GM19239 (cell line): Measurements from ENCODE around the gene DEUP1.
"Not testable (repeated sequence)": the region's sequence is repeated elsewhere in the genome, so short reads cannot be mapped to it uniquely, and the experiment has no call there.

Source experiments
- DNase-seq: peaks from one replicate; pipeline ENCODE4 v3.0.0; 2011; ENCODE audit warnings: low spot score; ENCODE audit not compliant: insufficient read length
- FAIRE-seq: peaks from 2 replicates; lab custom pipeline; 2011; peaks lifted over from hg19 to GRCh38; lab: Jason Lieb, UNC

DEUP1 gene, protein sequence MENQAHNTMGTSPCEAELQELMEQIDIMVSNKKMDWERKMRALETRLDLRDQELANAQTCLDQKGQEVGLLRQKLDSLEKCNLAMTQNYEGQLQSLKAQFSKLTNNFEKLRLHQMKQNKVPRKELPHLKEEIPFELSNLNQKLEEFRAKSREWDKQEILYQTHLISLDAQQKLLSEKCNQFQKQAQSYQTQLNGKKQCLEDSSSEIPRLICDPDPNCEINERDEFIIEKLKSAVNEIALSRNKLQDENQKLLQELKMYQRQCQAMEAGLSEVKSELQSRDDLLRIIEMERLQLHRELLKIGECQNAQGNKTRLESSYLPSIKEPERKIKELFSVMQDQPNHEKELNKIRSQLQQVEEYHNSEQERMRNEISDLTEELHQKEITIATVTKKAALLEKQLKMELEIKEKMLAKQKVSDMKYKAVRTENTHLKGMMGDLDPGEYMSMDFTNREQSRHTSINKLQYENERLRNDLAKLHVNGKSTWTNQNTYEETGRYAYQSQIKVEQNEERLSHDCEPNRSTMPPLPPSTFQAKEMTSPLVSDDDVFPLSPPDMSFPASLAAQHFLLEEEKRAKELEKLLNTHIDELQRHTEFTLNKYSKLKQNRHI

DNA sequence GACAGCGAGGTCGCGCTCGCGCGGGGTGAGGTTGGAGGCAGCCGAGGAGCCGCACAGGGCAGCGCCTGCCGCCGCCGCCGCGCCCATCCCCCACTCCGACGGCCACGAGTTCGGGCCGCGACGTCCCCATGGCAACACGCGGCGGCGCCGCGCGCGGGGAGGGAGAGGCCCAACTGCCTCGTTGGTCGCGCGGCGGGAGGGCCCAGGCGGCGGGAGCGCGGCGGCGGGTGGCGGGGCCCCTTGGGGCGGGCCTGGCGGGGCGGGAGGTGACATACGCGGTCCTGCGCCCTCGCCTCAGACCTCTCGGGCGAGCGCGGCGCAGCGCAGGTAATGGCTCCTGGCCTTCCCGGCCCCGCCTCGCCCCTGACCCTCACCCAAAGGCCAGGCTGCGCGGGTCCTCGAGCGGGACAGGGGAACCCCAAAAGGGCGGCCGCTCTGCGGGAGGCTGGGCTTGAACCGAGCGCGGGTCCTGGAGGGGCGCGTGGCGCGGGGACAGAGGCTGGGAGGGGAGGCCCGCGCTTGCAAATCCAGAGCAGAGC lies at the start of gene DEUP1:
Gene DEUP1 (plus strand): TSS at position 297 of the 539 bp plus-strand sequence. CDS start 1,518 bp downstream, outside the sequence.
- no peak for DNase-seq

DNA sequence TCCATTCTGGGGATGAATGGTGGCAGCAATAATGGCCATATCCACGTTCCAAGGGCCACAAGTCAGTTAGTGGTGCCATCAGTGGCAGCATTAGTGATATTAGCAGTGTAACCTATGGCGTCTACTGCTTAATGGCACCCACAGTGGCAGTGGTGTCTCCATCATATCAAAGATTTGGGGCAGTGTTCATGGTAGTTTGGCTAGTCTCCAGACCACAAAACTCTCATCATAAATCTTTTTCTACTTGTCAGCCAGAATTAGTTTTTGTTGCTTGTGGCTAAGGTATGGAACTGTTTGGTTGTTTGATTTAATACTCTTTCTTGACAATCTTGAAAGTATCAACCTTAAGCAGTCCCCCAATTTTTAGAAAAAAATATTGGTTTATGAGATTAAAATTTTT lies 45.1 kb upstream of the DEUP1 start:
- no peak for DNase-seq
- no peak for FAIRE-seq

More for the DNA sequence above, at the start of gene DEUP1:
- no peak for FAIRE-seq

DNA sequence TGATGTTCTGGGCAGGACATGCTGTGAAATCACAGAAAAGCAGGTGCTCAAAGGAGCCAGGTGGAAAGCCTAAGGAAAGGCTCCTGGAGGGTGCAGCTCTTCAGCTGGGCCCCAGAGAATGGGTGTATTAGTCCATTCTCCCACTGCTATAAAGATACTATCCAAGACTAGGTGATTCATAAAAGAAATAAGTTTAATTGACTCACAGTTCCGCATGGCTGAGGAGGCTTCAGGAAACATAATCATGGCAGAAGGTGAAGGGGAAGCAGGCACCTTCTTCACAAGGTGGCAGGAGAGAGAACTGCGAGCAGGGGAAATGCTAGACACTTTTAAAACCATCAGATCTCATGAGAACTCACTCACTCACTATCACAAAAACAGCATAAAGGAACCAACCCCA lies 43.1 kb upstream of the DEUP1 start:
- DNase-seq: no peak
- no peak for FAIRE-seq

DNA sequence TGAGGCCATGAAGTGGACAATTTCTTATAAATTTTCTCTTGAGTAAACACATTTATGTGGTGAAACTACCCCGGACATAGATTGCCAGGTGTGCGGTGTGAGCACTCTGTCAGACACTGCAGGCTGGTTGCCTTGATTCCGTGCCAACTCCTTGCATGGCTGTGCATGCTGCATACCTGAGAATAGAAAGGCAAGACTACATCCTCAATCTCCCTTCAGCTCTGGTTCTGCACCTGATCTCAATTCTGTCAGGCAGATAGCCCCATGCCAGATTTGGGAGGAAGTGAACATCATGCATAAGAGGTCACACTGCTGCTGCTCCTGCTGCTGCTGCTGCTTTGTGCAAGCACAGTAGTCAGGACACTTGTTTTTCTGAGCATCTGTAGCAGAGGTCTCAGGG lies 42.5 kb upstream of the DEUP1 start:
- DNase-seq (no peak), FAIRE-seq (no peak)

DNA sequence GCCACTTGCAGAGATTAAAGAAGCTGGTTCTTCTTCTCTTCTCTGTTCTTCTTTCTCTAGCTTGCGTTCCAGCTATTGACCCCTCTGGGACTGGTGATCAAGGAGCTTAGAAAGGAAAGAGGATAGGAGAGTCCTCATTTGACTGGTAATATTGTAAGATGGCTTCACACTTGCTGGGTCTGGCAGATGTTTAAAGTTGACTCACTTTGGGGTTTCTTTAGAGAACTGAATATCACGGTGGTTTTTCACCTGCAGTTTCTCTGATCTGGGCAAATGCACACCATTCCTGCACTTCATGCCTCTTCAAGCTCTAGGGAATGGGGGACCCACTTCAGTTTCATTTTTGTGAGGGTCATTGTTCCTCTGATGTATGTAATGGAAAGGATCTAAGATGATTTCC lies 41.8 kb upstream of the DEUP1 start:
- FAIRE-seq (no peak), DNase-seq (no peak)

DNA sequence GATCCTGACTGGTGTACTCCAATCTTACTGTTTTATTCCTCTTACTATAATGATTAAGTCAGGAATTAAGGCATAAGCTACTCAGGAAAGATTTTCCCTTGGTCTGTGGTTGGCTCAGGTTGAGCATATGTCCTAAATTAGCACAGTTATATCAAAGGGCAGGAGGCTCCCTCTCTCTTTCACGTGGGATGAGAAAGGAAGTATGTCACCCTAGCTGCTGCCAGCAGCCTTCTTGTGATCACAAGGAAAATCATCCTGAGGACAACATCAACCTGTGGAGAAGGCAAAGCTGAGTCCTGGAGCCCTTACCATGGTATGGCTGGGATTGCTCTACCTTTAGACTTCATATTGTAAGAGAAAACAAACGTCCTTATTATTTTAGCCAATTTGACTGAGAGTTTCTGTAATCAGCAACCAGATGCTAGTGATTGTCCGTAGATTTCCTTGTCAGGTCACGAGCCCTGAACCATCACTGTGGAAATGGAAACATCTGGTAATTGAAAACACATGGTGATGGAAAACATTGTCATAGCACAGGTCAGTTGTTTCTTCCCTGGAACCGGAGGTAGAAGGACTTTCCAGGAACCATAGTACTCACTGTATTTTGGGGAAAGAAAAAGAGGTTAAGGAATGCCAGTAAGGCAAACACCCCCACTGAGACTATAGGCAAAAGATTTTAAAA lies 40.6 kb upstream of the DEUP1 start:
- no peak for FAIRE-seq

DNA sequence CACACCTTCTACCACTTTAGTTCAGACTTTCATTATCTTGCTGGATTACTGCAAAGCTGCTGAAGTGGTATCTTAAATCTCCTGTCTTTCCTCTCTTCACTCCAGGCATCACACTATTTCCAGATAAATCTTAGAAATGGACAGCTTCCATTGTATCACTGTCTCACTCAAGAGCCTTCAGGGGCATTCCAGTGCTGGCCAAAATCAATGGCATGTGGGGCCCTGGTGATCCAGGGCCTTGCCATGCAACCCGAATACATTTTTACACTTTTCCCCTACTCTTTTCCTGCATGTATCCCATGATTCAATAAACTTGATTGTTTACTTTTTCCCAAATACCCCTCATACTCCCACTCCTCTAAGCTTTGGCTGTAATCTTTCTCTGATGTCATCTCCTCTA lies 39.4 kb upstream of the DEUP1 start:
- no peak for FAIRE-seq
- DNase-seq: no peak

More for the DNA sequence above, 40.6 kb upstream of the DEUP1 start:
- no peak for DNase-seq

DNA sequence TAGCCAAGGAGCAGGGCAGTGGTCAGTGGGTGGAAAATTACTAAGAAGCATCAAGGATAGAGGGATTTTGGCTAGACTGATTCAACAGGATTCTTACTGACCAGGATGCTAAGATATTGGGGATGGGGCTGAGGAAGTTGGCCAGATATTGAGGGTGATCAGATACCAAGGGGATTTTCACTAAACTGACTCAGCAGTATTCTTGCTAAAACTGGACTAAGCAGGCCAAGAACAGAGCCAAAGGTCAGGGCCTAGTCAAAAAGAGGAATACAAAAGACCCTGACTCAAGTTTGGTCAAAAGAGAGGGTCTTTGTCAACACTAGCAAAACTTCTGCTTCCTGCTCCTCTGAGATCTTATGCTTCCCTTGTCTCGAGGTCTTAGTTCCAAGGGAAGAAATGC lies 38.6 kb upstream of the DEUP1 start:
- no peak for FAIRE-seq
- no peak for DNase-seq

DNA sequence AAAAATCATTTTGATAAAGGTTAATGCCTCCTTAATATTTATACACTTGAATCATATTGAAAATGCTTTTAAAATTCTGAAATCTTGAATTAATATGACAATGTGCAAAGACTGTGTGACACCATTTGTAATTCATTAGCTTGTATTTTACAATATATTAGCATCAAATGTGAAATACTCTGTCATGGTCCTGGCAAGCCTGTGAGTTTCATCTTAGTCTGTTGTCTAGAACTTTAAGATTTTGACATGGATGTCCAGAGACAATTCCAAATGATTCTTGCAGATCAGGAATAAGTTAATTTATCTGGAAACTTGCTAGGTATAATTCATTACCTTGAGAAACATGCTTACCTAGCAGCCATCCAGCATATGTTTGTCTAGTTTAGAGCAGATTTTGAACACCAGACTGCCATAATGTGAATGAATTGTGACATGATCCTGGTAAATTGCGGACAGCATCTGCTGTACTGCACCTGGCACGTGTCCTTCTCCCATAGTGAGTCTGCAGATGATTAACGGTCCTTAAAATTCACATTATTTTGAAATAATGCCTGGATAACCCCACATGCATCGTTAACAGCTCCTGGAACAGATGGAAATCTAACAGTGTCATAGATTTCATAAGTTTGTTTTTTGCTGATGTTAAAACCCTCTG lies 34.5 kb upstream of the DEUP1 start:
- DNase-seq: no peak
- FAIRE-seq: no peak

DNA sequence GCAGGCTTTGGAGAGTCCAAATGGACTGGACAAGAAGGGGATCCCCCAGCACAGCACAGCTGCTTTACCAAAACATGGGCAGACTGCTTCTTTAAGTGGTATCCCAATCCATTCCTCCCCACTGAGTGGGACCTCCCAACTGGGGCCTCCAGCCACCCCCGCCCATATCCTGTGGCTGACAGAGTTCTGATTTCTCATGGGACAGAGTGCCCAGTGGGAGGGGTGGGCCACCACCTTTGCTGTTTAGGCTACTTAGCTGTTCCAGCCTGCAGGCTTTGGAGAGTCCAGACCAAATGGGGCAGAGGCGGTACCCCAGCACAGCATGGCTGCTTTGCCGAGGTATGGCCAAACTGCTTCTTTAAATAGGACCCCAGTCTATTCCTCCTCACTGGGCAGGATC lies 26.9 kb upstream of the DEUP1 start:
- no peak for DNase-seq
- FAIRE-seq: no peak

DNA sequence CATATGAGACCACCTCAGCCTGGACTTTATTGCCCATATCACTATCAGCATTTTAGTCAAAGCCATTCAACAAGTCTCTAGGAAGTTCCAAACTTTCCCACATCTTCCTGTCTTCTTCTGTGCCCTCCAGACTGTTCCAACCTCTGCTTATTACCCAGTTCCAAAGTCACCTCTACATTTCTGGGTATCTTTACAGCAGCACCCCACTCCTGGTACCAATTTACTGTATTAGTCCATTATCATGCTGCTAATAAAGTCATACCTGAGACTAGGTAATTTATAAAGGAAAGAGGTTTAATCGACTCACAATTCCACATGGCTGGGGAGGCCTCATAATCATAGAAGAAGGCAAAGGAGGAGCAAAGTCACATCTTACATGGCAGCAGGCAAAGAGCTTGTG lies 16.1 kb upstream of the DEUP1 start:
- not testable (repeated sequence) for FAIRE-seq, DNase-seq

DNA sequence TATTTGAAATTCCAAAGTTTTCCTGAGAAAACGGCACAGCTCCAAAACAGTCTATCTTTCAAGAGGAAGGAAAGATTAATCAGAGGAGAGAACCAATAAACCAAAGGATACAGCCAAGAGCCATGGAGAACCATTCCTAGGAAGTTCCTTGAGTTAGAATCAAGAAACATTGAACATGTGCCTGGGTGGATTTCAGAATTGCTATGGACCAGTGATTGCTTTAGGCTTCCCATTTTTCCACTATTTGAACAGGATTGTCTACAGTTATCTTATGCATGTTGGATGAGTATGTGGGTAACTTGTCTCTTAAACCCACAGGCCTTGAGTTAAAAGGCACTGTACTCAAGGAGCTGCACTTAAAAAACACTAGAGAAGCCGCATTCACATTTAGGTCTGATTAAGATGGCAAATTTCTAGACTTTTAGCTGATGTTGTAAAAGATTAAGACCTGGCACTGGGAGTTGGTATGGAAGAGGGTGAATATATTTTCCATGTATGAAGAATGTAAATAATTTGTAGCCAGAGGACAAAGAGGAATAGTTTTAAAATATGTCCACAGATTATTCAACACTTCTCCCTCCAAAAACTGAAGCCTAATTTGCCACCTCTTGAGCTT lies 11.2 kb upstream of the DEUP1 start:
- no peak for FAIRE-seq

DNA sequence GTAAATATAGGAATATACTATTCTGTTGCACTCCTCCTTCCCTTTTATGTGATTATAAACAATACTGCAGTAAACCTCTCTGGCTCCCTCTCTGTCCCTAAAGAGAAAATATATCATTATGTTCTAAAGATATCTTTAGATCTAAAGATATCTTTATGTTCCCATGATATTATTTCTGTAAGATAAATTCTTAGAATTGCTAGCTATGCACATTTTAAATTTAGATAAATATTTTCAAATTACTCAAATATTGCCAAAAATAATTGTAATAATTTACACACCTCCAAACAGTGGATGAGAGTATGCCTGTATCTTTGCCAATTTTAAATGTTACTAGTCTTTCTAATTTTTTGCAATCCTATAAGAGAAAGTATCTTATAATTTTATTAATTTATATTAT lies 10.3 kb upstream of the DEUP1 start:
- no peak for FAIRE-seq
- DNase-seq: no peak

More for the DNA sequence above, 11.2 kb upstream of the DEUP1 start:
- DNase-seq: no peak

DNA sequence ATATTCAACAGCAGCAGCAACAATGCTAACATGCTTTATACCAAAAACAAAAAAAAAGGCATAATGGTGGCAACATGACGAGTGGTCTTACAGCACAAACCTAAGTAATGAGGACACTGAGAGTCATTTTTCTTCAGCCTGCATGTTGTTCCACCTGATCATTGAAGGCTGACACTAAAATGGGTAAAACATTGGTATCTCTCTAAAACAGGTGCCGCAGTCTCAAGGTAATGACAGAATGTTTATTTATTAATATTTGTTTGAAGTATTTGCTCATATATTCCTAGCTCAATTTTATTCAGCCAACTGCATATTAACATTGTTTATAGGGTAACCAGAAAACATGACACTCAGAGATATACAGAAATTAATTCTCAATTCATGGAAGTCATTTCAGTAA lies 8.3 kb upstream of the DEUP1 start:
- FAIRE-seq: no peak
- DNase-seq: no peak

DNA sequence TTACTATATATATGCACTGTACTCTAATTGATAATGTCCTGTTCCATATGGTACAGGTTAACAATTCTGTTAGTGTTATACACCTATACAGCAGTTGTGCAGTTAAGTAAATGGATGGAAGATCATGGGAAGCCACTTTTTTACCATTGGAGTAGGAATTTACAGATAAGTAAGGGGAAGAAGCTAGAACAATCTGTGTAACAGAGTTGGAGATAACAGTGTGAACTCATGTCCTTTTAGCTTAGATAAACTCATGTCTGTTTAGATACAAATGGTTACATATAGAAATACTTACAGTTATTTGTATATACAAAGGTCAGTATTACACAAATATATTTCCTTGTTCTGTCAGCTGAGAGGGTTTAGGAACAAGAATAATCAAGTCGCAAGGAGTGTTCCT lies 6.8 kb upstream of the DEUP1 start:
- DNase-seq (no peak), FAIRE-seq (no peak)

DNA sequence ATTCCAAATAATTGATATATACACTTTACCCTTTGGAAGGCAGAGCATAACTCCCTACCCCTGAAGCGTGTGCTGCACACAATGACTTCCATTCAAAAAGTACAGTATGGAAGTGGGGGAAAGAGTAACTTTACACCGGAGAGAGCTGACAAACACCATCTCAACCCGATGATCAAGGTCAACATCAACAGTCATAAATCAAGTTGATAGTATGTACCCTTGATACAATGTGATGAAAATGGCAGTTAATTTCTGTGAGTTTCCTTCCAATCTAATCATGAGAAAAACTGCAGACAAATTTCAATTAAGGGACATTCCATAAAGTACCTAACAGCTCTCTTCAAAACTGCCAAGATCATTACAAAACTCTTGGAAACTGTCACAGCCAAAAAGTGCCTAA lies 6.0 kb upstream of the DEUP1 start:
- FAIRE-seq: no peak
- no peak for DNase-seq

DNA sequence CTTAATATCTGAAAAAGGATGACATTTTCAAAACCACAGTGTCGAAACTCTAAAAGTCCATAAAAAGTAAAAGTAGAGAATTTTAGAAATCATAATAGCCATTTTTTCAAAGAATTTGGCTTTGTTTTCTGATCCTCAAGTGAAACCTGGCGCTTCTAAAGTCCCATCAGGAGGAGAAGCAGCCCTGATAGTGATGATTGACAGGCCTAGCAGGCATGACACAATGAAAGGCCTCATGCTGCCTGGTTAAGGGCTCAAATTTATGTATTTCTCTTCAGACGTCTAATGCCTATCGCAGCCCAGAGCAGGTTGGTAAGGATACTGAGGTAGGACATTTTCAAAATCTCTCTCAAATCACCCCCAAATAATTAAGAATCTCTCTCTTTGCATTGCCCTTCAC lies 3.9 kb upstream of the DEUP1 start:
- DNase-seq: no peak
- FAIRE-seq: no peak

DNA sequence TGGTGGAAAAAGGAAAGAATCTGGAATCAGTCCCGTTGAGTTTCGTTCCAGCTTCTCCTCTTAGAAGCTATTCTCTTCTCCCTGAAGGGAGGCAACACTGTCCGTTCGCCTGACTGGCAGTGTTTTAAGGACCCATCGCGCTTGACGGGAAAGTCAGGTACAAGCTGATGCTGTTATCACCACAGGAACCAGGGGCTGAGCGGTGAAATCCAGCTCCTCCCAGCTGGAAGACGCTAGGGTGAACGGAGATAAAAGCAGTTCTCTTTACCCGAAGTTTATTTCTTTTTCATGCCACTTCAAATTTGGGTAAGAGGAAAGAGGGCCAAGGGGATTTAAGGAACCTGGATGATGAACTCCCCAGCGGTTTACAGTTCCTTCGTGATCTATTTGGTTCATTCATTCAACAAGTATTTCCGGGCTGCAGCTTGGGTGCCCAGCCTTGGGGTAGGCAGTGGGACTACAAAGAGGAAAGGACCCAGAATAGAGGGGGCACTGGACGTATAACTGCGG lies 551 bp upstream of the DEUP1 start:
- DNase-seq (no peak), FAIRE-seq (no peak)

DNA sequence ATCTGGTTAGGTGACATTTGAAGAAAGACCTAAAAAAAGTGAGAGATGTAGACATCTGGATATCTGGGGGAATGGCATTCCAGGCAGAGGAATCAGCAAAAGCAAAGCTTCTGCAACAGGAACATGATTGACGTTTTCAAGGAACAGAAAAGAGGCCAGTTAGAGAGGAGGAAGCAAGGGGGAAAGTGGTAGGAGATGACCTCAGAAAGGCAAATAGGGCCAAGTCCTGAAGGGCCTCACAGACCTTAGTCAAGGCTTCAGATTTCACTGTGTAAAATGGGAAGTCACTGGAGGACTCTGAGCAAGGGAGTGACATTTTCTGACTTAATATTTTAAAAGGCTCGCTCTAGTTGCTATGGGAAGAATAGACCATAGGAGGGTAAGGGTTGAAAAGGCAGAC lies 9.7 kb downstream of the DEUP1 start:
- FAIRE-seq (no peak), DNase-seq (no peak)

DNA sequence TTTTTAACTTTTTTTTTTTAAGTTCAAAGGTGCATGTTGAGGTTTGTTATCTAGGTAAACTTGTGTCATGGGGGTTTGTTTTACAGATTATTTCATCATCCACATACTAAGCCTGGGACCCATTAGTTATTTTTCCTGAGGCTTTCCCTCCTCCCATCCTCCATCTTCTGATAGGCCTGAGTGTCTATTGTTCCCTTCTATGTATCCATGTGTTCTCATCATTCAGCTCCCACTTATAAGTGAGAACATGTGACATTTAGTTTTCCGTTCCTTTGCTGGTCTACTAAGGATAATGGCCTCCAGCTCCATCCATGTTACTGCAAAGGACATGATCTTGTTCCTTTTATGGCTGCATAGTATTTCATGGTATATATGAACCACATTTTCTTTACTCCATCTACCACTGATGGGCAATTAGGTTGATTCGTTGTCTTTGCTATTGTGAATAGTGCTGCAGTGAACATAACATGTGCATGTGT lies 14.4 kb downstream of the DEUP1 start:
- DNase-seq: no peak
- no peak for FAIRE-seq
